Measurements from ENCODE around the gene ZNF225.
A peak's percentile ranks its signal among the peaks of the same experiment; 100 is the strongest.
"Not testable (repeated sequence)": the region's sequence is repeated elsewhere in the genome, so short reads cannot be mapped to it uniquely, and the experiment has no call there.

The ZNF225 gene

DNA sequence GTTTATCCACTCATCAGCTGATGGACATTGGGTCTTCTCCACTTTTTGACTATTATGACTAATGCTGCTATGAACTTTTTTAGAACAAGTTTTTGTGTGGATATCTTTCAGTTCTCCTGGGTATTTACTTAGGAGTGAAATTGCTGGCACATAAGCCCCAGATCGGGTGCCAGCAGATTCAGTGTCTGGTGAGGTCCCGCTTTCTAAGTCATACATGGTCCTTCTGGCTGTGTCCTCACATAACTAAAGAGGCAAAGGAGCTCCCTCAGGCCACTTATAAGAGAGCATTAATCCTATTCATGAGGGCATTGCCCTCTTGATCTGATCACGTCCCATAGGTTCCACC is 51.1 kb downstream of the ZNF225 start:
- no peak for DNase-seq

DNA sequence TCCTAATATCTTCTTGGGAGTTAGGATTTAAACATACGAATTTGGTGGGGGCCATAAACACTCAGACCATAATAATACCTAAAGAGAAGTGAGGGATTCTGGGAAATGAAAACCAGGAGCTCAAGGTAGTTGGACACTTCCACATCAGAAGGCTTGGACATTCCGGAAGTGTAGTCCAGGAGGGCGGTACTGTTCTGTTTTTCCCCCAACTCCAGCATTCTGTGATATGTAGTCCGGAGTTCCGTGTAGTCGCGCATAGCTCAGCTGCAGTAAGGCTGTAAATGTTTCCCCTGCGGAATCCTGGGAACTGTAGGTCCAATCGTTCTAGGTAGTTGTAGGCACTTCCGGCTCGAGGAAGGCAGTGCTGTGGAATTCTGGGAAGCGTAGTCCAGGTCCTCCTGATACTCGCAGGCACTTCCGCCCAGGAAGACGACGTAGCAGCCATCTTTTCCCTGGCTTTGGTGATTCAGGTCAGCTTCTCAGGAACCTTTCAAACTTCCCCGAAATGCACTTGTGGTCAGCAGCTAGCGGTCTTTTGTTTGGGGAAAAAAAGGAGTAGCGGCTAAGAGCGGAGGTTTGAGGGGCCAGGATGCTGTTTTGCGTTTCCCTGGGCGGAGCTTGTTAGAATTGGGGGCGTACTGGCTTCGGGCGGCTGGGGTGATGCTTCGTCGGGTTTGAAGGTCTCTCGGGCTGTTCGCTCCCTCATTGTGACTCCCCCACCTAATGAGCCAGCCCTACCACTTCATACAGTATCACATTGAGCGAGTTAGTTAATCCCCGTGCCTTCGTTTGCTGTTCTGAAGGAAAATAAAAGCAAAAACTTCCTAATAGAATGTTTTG is 51.7 kb downstream of the ZNF225 start, which contains the start of gene ZNF226:
Gene ZNF226, plus strand, starts transcription at position 428 of the 840 bp plus-strand sequence. CDS start 4,981 bp downstream, outside the sequence.
- DNase-seq, result peak; percentile 90

DNA sequence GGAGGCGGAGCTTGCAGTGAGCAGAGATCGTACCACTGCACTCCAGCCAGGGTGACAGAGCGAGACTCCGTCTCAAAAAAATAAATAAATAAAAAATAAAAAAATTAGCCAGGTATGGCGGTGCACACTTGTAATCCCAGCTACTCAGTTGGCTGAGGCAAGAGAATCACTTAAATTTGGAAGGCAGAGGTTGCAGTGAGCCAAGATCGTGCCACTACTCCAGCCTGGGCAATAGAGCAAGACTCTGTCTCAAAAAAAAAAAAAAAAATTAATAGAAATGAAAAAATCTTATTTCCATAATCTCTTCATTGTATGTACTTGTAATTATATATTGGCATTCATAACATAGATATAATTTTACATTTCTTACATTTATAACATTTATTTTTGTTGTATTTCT is 57.5 kb downstream of the ZNF225 start:
- DNase-seq, result not testable (repeated sequence)

DNA sequence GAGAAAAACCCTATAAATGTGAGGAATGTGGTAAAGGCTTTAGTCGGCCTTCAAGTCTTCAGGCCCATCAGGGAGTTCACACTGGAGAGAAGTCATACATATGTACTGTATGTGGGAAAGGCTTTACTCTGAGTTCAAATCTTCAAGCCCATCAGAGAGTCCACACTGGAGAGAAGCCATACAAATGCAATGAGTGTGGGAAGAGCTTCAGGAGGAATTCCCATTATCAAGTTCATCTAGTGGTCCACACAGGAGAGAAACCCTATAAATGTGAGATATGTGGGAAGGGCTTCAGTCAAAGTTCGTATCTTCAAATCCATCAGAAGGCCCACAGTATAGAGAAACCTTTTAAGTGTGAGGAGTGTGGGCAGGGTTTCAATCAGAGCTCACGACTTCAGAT is 63.4 kb downstream of the ZNF225 start:
- DNase-seq, result no peak

DNA sequence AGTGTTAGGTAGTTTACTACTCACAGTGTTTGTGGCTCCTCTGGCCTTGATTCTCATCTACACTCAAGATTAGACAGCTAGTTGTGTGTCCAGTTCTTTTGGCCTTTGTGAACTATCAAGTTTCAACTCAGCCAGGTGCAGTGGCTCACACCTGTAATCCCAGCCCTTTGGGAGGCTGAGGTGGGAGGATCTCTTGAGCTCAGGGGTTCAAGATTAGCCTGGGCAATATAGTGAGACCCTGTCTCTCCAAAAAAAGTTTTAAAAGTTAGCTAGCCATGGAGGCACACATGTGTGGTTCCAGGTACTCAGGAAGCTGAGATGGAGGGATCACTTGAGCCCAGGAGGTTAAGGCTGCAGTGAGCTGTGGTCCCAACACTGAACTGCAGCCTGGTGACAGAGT is 67.8 kb downstream of the ZNF225 start:
- DNase-seq, result no peak

DNA sequence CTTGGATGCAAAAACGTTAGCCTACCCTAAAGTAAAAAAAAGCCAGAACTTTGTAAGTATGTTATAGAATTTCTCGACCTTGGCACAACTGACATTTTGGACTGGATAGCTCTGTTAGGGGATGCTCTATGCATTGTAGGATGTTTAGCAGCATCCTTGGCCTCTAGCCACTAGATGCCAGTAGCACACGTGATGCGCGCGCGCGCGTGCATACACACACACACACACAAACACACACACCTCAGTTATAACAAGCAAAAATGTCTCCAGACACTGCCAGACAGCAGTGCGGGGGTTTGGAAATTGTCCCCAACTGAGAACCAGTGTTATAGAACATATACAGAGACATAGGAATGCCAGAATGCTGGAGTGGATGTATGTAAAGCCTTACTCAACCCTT is 68.9 kb downstream of the ZNF225 start:
- DNase-seq, result no peak

All from activated CD4-positive, alpha-beta T cell treated with anti-CD3 and anti-CD28 coated beads, Interleukin-2, Interleukin-6, amounts not matched to agents 100 ng/mL and 50 ng/mL, durations not matched to agents 16 hours and 8 hours (primary cell).